ENCODE measurements around the gene DSCAM. TPM values are rescaled to one million over a fixed set of nuclear protein-coding genes. Genes with fewer than 3 reads are reported as not detected.

Gene DSCAM
- total RNA-seq, 1 donor from 2014 or later, result not detected

DNA sequence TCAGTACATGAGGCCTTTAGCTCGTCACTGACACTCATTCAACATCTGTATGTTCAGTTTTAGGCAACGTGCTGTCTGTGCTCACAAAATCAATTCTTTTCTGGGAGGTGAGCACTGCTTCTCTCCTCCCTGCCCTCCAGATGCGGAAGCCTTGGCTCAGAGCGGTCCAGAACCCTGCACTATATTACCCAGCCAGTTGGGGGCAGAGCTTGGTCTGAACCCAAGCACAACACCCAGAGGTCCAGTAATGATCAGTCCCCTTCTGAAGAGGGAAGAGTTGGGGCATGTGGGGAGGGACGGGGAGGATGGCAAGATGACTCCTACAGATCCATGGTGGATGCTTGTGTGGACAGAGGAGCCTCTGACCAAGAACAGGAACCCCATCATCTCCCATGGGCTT is 5.6 kb upstream of the DSCAM start:
- H3K4me3 Mint-ChIP-seq (ENCODE audit: unreplicated experiment), result no peak overlapping the region
- no peak overlapping the region for H3K27ac Mint-ChIP-seq (ENCODE audit: unreplicated experiment)
- H3K27me3 Mint-ChIP-seq (ENCODE audit: unreplicated experiment), result peaks cover 4% of the 10 kb centered on the region
- TF ChIP-seq, protein P1, sequence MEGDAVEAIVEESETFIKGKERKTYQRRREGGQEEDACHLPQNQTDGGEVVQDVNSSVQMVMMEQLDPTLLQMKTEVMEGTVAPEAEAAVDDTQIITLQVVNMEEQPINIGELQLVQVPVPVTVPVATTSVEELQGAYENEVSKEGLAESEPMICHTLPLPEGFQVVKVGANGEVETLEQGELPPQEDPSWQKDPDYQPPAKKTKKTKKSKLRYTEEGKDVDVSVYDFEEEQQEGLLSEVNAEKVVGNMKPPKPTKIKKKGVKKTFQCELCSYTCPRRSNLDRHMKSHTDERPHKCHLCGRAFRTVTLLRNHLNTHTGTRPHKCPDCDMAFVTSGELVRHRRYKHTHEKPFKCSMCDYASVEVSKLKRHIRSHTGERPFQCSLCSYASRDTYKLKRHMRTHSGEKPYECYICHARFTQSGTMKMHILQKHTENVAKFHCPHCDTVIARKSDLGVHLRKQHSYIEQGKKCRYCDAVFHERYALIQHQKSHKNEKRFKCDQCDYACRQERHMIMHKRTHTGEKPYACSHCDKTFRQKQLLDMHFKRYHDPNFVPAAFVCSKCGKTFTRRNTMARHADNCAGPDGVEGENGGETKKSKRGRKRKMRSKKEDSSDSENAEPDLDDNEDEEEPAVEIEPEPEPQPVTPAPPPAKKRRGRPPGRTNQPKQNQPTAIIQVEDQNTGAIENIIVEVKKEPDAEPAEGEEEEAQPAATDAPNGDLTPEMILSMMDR (IDR thresholded peaks at IDR 0.05), result no peak
- H3K36me3 Mint-ChIP-seq (ENCODE audit: unreplicated experiment), result no peaks in the 10 kb centered on the region
- no peaks in the 10 kb centered on the region for H3K4me1 Mint-ChIP-seq (ENCODE audit: unreplicated experiment)
- H3K9me3 Mint-ChIP-seq (ENCODE audit: unreplicated experiment), result peaks cover 8% of the 10 kb centered on the region
- no peak for DNase-seq (ENCODE audit: extremely low spot score, unreplicated experiment)

DNA sequence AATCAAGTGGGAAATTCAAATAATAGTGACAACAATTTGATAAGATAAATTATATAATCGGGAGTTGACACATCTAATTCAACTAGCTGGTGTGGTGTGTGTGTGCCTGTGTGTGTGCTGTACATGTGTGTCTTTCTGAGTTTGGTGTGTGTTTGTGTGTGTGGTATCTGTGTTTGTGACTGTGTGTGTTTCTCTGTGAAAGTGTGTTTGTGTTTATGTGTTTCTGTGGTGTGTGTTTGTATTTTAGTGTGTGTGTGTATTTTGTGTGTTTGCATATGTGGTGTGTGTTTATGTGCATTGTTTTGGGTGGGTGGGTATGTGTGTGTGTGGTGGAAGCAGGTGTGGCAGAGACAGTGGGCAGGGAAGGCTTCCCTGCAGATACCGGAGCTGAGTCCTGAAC is 4.8 kb upstream of the DSCAM start:
- TF ChIP-seq, protein P1 (IDR thresholded peaks at IDR 0.05), result no peak
- H3K4me3 Mint-ChIP-seq (ENCODE audit: unreplicated experiment), result no peak overlapping the region
- H3K27ac Mint-ChIP-seq (ENCODE audit: unreplicated experiment), result no peak overlapping the region
- peaks cover 11% of the 10 kb centered on the region for H3K27me3 Mint-ChIP-seq (ENCODE audit: unreplicated experiment)
- peaks cover 5% of the 10 kb centered on the region for H3K9me3 Mint-ChIP-seq (ENCODE audit: unreplicated experiment)
- no peak for DNase-seq (ENCODE audit: extremely low spot score, unreplicated experiment)
- peaks cover 6% of the 10 kb centered on the region for H3K4me1 Mint-ChIP-seq (ENCODE audit: unreplicated experiment)
- H3K36me3 Mint-ChIP-seq (ENCODE audit: unreplicated experiment), result no peaks in the 10 kb centered on the region

DNA sequence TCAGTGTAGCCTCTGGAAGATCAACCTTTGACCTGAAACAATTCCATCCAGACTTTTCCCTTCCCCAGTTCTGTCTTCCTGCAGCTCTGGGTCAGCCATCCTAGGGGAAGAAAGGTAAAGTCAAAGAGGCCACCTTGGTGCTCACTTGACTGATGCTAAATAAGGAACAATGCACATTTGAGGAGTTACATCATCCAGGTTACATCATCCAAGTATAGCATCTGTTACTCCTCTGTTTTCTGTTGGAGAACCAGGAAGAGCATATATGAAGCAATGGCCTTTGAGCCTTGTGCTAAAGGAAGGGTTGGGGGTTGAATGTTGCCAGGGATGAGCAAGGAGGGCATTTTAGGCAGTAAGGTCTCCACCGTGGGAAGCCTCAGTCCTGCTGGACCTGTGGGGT is 3.1 kb upstream of the DSCAM start:
- Mint-ChIP-seq H3K4me1 (ENCODE audit: unreplicated experiment) (peaks cover 8% of the 10 kb centered on the region), H3K4me3 (ENCODE audit: unreplicated experiment) (no peak overlapping the region), H3K36me3 (ENCODE audit: unreplicated experiment) (no peaks in the 10 kb centered on the region), H3K27ac (ENCODE audit: unreplicated experiment) (no peak overlapping the region), H3K27me3 (ENCODE audit: unreplicated experiment) (peaks cover 17% of the 10 kb centered on the region), H3K9me3 (ENCODE audit: unreplicated experiment) (peaks cover 5% of the 10 kb centered on the region)
- TF ChIP-seq, protein P1 (IDR thresholded peaks at IDR 0.05), result no peak
- DNase-seq (ENCODE audit: extremely low spot score, unreplicated experiment), result no peak

DNA sequence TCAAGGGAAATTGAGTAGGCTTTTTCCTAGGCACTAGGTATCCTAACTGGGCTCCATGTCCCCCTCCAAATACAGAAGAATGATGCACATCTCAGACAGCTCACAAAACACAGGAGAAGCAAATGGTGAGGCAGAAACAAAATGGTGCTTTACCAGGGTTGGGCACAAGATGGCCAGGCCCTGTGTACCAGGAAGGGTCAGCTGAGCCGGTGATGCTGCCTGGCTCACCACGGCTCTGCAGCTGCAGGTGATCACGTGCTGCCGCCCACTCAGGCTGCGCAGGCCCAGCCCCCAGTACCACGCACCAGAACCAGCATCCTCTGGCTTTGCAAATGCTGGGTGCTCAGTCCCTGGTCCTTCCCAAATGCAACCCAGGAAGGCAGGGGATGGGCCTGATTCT is 993 bp upstream of the DSCAM start:
- H3K27me3 Mint-ChIP-seq (ENCODE audit: unreplicated experiment), result peaks cover 17% of the 10 kb centered on the region
- H3K4me3 Mint-ChIP-seq (ENCODE audit: unreplicated experiment), result no peak overlapping the region
- TF ChIP-seq, protein P1 (IDR thresholded peaks at IDR 0.05), result no peak
- no peaks in the 10 kb centered on the region for H3K36me3 Mint-ChIP-seq (ENCODE audit: unreplicated experiment)
- H3K27ac Mint-ChIP-seq (ENCODE audit: unreplicated experiment), result no peak overlapping the region
- no peak for DNase-seq (ENCODE audit: extremely low spot score, unreplicated experiment)
- H3K4me1 Mint-ChIP-seq (ENCODE audit: unreplicated experiment), result peaks cover 8% of the 10 kb centered on the region
- H3K9me3 Mint-ChIP-seq (ENCODE audit: unreplicated experiment), result no peaks in the 10 kb centered on the region

DNA sequence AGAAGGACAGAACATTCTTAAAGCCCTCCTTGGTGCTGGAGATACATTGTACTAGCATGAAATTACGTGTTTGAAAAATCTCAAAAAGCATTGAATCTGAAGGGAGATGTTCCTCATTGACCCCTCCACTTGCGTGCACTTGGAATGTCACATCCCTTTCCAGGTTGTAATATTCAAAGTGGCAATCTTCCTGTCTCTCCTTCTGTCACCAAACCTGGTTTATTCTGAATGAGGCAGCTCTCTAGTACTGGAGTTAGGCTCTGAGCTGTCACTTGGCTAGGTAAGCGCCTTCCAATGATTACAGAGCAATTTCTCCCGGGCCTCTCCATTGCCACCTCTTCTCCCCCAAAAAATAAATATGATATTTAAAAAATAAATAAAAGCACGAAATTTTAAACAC is 855 bp downstream of the DSCAM start:
- Mint-ChIP-seq H3K36me3 (ENCODE audit: unreplicated experiment) (no peaks in the 10 kb centered on the region), H3K9me3 (ENCODE audit: unreplicated experiment) (no peaks in the 10 kb centered on the region), H3K27me3 (ENCODE audit: unreplicated experiment) (peaks cover 30% of the 10 kb centered on the region), H3K27ac (ENCODE audit: unreplicated experiment) (no peak overlapping the region), H3K4me1 (ENCODE audit: unreplicated experiment) (peaks cover 14% of the 10 kb centered on the region), H3K4me3 (ENCODE audit: unreplicated experiment) (no peak overlapping the region)
- no peak for DNase-seq (ENCODE audit: extremely low spot score, unreplicated experiment)
- TF ChIP-seq, protein P1 (IDR thresholded peaks at IDR 0.05), result no peak

Measured in osteocyte (in vitro differentiated cells).